ENCODE data around the gene PLXNA3. TPM values are rescaled to one million over a fixed set of nuclear protein-coding genes. Genes with fewer than 3 reads are reported as not detected.

Gene PLXNA3
- total RNA-seq, result 4.4 and 16.2 TPM in 2 replicates

GRCh38 chrX:154458116-154458953 is at the start of gene PLXNA3:
Gene PLXNA3 (plus strand): TSS chrX:154458281. CDS start chrX:154460184, 1,903 bp downstream.

GRCh38 chrX:154409222-154409871 is 48.7 kb upstream of the PLXNA3 start, which contains the start of gene DNASE1L1:
Gene DNASE1L1 (minus strand): TSS chrX:154409254. CDS start chrX:154405568, 3,686 bp downstream.

GRCh38 chrX:154428176-154429171 is 29.6 kb upstream of the PLXNA3 start, which contains the start of gene ATP6AP1:
Gene ATP6AP1 (plus strand): TSS chrX:154428677. CDS start chrX:154428693, 16 bp downstream.

GRCh38 chrX:154436983-154437752 is 20.9 kb upstream of the PLXNA3 start, which contains the start of gene GDI1:
Gene GDI1 (plus strand): TSS chrX:154437154. CDS start chrX:154437255, 101 bp downstream.

GRCh38 chrX:154443992-154444754 is 13.9 kb upstream of the PLXNA3 start, which contains the start of gene FAM50A:
Gene FAM50A (plus strand): TSS chrX:154444141. CDS start chrX:154444236, 95 bp downstream.

GRCh38 chrX:154478728-154479622 is 20.9 kb downstream of the PLXNA3 start, which contains the start of gene LAGE3:
Gene LAGE3 (minus strand): TSS chrX:154479281. CDS start chrX:154478915, 366 bp downstream.

GRCh38 chrX:154486396-154487207 is 28.5 kb downstream of the PLXNA3 start, which contains the start of gene UBL4A:
Gene UBL4A (minus strand): TSS chrX:154486615. CDS start chrX:154486584, 31 bp downstream.

GRCh38 chrX:154490414-154491083 is 32.5 kb downstream of the PLXNA3 start, which contains the start of gene SLC10A3:
Gene SLC10A3 (minus strand): TSS chrX:154490629. CDS start chrX:154488940, 1,689 bp downstream.

GRCh38 chrX:154515966-154516655 is 58.0 kb downstream of the PLXNA3 start, which contains the start of gene FAM3A:
Gene FAM3A (minus strand): TSS chrX:154516232. CDS start chrX:154515772, 460 bp downstream.

Other genes starting within 250 kb of the PLXNA3 start
- gene OPN1MW2, start 238.5 kb upstream of the PLXNA3 start, total RNA-seq, result not detected in 2 replicates
- gene OPN1MW3, start 200.7 kb upstream of the PLXNA3 start, total RNA-seq, result not detected in 2 replicates
- not detected in 2 replicates for gene TEX28, start 163.2 kb upstream of the PLXNA3 start, total RNA-seq
- not detected in 2 replicates for gene TKTL1, start 162.5 kb upstream of the PLXNA3 start, total RNA-seq
- 1,129 and 1,478 TPM in 2 replicates for gene FLNA, start 83.6 kb upstream of the PLXNA3 start, total RNA-seq
- gene EMD, start 79.0 kb upstream of the PLXNA3 start, total RNA-seq, result 50.6 and 72.9 TPM in 2 replicates
- 4,888 and 5,415 TPM in 2 replicates for gene RPL10, start 59.9 kb upstream of the PLXNA3 start, total RNA-seq
- gene DNASE1L1, start 49.0 kb upstream of the PLXNA3 start, total RNA-seq, result 30.2 and 32.3 TPM in 2 replicates
- gene TAFAZZIN, start 46.7 kb upstream of the PLXNA3 start, total RNA-seq, result 27.9 and 32.9 TPM in 2 replicates
- gene ATP6AP1, start 29.6 kb upstream of the PLXNA3 start, total RNA-seq, result 37.4 and 39.4 TPM in 2 replicates
- gene GDI1, start 21.1 kb upstream of the PLXNA3 start, total RNA-seq, result 59.5 and 89.4 TPM in 2 replicates
- 29.0 and 30.7 TPM in 2 replicates for gene FAM50A, start 14.1 kb upstream of the PLXNA3 start, total RNA-seq
- 50.3 and 51.3 TPM in 2 replicates for gene LAGE3, start 21.0 kb downstream of the PLXNA3 start, total RNA-seq
- 46.0 and 50.6 TPM in 2 replicates for gene UBL4A, start 28.3 kb downstream of the PLXNA3 start, total RNA-seq
- 27.4 and 40.8 TPM in 2 replicates for gene SLC10A3, start 32.3 kb downstream of the PLXNA3 start, total RNA-seq
- gene FAM3A, start 58.0 kb downstream of the PLXNA3 start, total RNA-seq, result 43.7 and 48.7 TPM in 2 replicates
- gene G6PD, start 88.6 kb downstream of the PLXNA3 start, total RNA-seq, result 97.4 and 109 TPM in 2 replicates
- 8.9 and 9.7 TPM in 2 replicates for gene IKBKG, start 89.3 kb downstream of the PLXNA3 start, total RNA-seq
- gene CTAG1A, start 126.9 kb downstream of the PLXNA3 start, total RNA-seq, result not detected in 2 replicates
- not detected in 2 replicates for gene CTAG1B, start 161.0 kb downstream of the PLXNA3 start, total RNA-seq
- not detected in 2 replicates for gene CTAG2, start 195.3 kb downstream of the PLXNA3 start, total RNA-seq

All from airway epithelial cell (primary cell).